ENCODE results near the gene MUC6.

DNA sequence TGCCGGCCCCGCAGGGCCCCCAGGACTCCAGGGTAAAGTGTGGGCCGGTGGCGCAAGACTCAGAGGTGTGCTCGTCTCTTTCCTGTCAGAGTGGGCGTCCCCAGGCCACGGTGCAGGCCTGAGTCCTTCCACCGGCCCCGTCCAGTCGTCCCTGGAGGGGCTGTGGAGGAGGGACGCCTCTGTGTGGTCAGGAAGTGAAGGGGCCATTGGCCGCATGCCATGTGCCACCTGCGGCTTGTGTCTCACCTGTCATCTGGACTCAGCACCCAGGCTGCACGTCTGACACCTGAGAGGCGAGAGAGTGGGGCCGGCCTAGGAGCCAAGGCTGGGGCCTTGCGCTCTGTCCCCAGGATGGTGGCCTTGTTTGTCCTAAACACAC is 25.2 kb downstream of the MUC6 start:
- TF ChIP-seq, protein P1, sequence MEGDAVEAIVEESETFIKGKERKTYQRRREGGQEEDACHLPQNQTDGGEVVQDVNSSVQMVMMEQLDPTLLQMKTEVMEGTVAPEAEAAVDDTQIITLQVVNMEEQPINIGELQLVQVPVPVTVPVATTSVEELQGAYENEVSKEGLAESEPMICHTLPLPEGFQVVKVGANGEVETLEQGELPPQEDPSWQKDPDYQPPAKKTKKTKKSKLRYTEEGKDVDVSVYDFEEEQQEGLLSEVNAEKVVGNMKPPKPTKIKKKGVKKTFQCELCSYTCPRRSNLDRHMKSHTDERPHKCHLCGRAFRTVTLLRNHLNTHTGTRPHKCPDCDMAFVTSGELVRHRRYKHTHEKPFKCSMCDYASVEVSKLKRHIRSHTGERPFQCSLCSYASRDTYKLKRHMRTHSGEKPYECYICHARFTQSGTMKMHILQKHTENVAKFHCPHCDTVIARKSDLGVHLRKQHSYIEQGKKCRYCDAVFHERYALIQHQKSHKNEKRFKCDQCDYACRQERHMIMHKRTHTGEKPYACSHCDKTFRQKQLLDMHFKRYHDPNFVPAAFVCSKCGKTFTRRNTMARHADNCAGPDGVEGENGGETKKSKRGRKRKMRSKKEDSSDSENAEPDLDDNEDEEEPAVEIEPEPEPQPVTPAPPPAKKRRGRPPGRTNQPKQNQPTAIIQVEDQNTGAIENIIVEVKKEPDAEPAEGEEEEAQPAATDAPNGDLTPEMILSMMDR (IDR thresholded peaks at IDR 0.05): no peak
- TF ChIP-seq, protein P2, sequence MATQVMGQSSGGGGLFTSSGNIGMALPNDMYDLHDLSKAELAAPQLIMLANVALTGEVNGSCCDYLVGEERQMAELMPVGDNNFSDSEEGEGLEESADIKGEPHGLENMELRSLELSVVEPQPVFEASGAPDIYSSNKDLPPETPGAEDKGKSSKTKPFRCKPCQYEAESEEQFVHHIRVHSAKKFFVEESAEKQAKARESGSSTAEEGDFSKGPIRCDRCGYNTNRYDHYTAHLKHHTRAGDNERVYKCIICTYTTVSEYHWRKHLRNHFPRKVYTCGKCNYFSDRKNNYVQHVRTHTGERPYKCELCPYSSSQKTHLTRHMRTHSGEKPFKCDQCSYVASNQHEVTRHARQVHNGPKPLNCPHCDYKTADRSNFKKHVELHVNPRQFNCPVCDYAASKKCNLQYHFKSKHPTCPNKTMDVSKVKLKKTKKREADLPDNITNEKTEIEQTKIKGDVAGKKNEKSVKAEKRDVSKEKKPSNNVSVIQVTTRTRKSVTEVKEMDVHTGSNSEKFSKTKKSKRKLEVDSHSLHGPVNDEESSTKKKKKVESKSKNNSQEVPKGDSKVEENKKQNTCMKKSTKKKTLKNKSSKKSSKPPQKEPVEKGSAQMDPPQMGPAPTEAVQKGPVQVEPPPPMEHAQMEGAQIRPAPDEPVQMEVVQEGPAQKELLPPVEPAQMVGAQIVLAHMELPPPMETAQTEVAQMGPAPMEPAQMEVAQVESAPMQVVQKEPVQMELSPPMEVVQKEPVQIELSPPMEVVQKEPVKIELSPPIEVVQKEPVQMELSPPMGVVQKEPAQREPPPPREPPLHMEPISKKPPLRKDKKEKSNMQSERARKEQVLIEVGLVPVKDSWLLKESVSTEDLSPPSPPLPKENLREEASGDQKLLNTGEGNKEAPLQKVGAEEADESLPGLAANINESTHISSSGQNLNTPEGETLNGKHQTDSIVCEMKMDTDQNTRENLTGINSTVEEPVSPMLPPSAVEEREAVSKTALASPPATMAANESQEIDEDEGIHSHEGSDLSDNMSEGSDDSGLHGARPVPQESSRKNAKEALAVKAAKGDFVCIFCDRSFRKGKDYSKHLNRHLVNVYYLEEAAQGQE (IDR thresholded peaks at IDR 0.05; ENCODE audit: low read depth, low read length): no peak
- TF ChIP-seq RXRA (IDR thresholded peaks at IDR 0.05; ENCODE audit: borderline replicate concordance, low read depth): no peak
- TF ChIP-seq, protein P3, sequence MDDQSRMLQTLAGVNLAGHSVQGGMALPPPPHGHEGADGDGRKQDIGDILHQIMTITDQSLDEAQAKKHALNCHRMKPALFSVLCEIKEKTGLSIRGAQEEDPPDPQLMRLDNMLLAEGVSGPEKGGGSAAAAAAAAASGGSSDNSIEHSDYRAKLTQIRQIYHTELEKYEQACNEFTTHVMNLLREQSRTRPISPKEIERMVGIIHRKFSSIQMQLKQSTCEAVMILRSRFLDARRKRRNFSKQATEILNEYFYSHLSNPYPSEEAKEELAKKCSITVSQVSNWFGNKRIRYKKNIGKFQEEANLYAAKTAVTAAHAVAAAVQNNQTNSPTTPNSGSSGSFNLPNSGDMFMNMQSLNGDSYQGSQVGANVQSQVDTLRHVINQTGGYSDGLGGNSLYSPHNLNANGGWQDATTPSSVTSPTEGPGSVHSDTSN (IDR thresholded peaks at IDR 0.05): no peak
- TF ChIP-seq POLR2AphosphoS5 (IDR thresholded peaks at IDR 0.05; ENCODE audit: low read depth, low read length): no peak
- no peak for TF ChIP-seq FOXM1 (IDR thresholded peaks at IDR 0.05; ENCODE audit: low read depth)
- TF ChIP-seq NRF1 (IDR thresholded peaks at IDR 0.05; ENCODE audit: low read depth, low read length): no peak
- no peak for TF ChIP-seq EZH2phosphoT487 (IDR thresholded peaks at IDR 0.05; ENCODE audit: borderline replicate concordance, low read depth)
- TF ChIP-seq, protein P4, sequence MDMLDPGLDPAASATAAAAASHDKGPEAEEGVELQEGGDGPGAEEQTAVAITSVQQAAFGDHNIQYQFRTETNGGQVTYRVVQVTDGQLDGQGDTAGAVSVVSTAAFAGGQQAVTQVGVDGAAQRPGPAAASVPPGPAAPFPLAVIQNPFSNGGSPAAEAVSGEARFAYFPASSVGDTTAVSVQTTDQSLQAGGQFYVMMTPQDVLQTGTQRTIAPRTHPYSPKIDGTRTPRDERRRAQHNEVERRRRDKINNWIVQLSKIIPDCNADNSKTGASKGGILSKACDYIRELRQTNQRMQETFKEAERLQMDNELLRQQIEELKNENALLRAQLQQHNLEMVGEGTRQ (IDR thresholded peaks at IDR 0.05; ENCODE audit: borderline replicate concordance, low read depth, low read length): no peak
- no peak for TF ChIP-seq NFIC (IDR thresholded peaks at IDR 0.05; ENCODE audit: borderline replicate concordance)

Measured in SK-N-SH (cell line).